SU-DHL-6 (cell line): ENCODE data around the gene TBC1D5.

Experiments used
- H2AFZ ChIP-seq: fragments of 200-600 bp; sonication (generic); 2 replicates; pipeline ENCODE4 v1.6.1; 2014; ENCODE audit warnings: low read depth, mild to moderate bottlenecking, moderate library complexity, mixed read lengths, antibody characterized with exemption, low read length; ENCODE audit not compliant: severe bottlenecking
- H3F3A ChIP-seq: fragments of 200-600 bp; shearing (Covaris generic); 2 replicates; pipeline ENCODE4 v1.6.0; 2016; ENCODE audit warnings: antibody characterized with exemption, mild to moderate bottlenecking; ENCODE audit not compliant: insufficient read depth
- H3K27ac ChIP-seq: fragments of 200-600 bp; sonication (generic); 2 replicates; pipeline ENCODE4 v1.5.1; 2016; ENCODE audit warnings: low read depth, mild to moderate bottlenecking, low read length, moderate library complexity, mixed read lengths
- H3K27me3 ChIP-seq: fragments of 200-600 bp; sonication (generic), shearing (Covaris generic); 2 replicates; pipeline ENCODE4 v1.6.0; 2014; ENCODE audit warnings: mild to moderate bottlenecking, low read length
- H3K36me3 ChIP-seq: fragments of 200-600 bp; sonication (generic); 2 replicates; pipeline ENCODE4 v1.6.1; 2014; ENCODE audit warnings: mild to moderate bottlenecking, low read length, mixed read lengths
- H3K4me2 ChIP-seq: fragments of 300-600, 200-600 bp; shearing (Covaris generic), sonication (generic); 2 replicates; pipeline ENCODE4 v1.6.0; 2014; ENCODE audit warnings: low read length, low read depth, mild to moderate bottlenecking; ENCODE audit not compliant: poor library complexity, severe bottlenecking
- H3K4me3 ChIP-seq: fragments of 200-600 bp; sonication (generic); 2 replicates; pipeline ENCODE4 v1.5.1; 2014; ENCODE audit warnings: antibody characterized with exemption, low read length, mild to moderate bottlenecking, mixed read lengths; ENCODE audit not compliant: insufficient read depth, poor library complexity, severe bottlenecking
- H3K79me2 ChIP-seq: fragments of 200-600 bp; sonication (generic); 2 replicates; pipeline ENCODE4 v1.6.1; 2014; ENCODE audit warnings: mild to moderate bottlenecking, low read length, moderate library complexity; ENCODE audit not compliant: insufficient read depth
- H3K9ac ChIP-seq: fragments of 200-600 bp; sonication (generic); 2 replicates; pipeline ENCODE4 v1.7.0; 2014; ENCODE audit warnings: mild to moderate bottlenecking, low read length
- H3K9me2 ChIP-seq: fragments of 200-600 bp; sonication (generic); replicated peaks from 2 replicates; pipeline ENCODE4 v1.6.1; 2014; ENCODE audit warnings: low read length; ENCODE audit not compliant: insufficient read depth
- H3K9me3 ChIP-seq: fragments of 200-600 bp; sonication (generic); 2 replicates; pipeline ENCODE4 v1.6.1; 2014; ENCODE audit warnings: low read length, mixed read lengths; ENCODE audit not compliant: insufficient read depth
- H4K20me1 ChIP-seq: fragments of 200-600 bp; sonication (generic); 2 replicates; pipeline ENCODE4 v1.6.1; 2014; ENCODE audit warnings: low read depth, mild to moderate bottlenecking, antibody characterized with exemption, low read length, moderate library complexity, mixed read lengths
- EZH2phosphoT487 ChIP-seq: fragments of 200-600 bp; sonication (generic), shearing (Covaris generic); conservative IDR thresholded peaks from 2 replicates; pipeline ENCODE4 v1.6.1; 2018; ENCODE audit warnings: mild to moderate bottlenecking, antibody characterized with exemption, low read length, moderate library complexity, mixed read lengths
- TF ChIP-seq, protein P1 (sequence below): fragments of 200-600 bp; sonication (generic); IDR thresholded peaks from one replicate; pipeline ENCODE4 v1.5.1; 2017; ENCODE audit warnings: antibody characterized with exemption, mild to moderate bottlenecking, low read length, moderate library complexity; ENCODE audit not compliant: insufficient read depth, poor library complexity, severe bottlenecking

Gene TBC1D5

DNA sequence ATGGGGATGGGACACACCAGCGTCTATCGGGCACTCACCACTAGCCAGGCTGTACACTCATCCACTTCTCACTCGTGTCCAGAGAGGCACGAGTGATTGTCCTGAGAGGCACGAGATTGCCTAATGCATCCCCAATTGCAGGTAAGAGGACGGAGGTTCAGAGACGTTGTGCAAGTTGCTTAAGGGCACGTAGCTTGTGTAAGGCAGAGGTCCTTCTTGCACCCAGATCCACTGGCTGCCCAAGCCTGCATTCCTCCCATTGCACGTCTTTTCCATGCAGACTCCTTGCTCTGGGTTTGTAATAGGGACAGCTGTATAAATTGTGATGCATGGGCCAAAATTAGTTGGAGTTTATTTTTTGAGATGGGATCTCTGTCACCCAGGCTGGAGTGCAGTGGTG is 593.4 kb downstream of the TBC1D5 start:
- Histone ChIP-seq H3K4me2 (no peak overlapping the region), H3K36me3 (no peaks in the 10 kb centered on the region), H3K9ac (no peak overlapping the region), H3K79me2 (no peaks in the 10 kb centered on the region), H4K20me1 (no peaks in the 10 kb centered on the region), H3K27ac (no peak overlapping the region), H3K9me2 (no peaks in the 10 kb centered on the region), H2AFZ (no peak overlapping the region), H3K9me3 (no peaks in the 10 kb centered on the region), H3K27me3 (no peaks in the 10 kb centered on the region), H3K4me3 (no peak overlapping the region), H3F3A (no peaks in the 10 kb centered on the region)
- TF ChIP-seq, protein P1, sequence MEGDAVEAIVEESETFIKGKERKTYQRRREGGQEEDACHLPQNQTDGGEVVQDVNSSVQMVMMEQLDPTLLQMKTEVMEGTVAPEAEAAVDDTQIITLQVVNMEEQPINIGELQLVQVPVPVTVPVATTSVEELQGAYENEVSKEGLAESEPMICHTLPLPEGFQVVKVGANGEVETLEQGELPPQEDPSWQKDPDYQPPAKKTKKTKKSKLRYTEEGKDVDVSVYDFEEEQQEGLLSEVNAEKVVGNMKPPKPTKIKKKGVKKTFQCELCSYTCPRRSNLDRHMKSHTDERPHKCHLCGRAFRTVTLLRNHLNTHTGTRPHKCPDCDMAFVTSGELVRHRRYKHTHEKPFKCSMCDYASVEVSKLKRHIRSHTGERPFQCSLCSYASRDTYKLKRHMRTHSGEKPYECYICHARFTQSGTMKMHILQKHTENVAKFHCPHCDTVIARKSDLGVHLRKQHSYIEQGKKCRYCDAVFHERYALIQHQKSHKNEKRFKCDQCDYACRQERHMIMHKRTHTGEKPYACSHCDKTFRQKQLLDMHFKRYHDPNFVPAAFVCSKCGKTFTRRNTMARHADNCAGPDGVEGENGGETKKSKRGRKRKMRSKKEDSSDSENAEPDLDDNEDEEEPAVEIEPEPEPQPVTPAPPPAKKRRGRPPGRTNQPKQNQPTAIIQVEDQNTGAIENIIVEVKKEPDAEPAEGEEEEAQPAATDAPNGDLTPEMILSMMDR, result no peak
- TF ChIP-seq EZH2phosphoT487, result no peak

DNA sequence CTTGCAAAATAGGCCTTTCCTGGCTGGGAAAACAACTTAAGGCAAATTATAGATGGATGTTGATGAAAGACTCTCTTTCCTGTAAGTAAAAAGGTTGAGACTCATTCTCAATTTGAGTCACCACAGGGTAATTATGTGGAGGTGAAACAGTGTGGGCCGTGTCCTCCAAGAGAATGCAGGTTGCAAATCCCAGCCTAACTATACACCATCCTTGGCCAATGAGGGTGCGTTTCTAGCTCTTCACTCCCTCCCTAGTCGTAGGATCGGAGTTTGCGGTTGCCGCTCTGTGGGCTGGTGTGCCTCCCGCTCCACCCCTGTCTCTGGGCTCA is 597.8 kb downstream of the TBC1D5 start:
- no peak overlapping the region for H2AFZ ChIP-seq
- H3K9me2 ChIP-seq, result no peaks in the 10 kb centered on the region
- TF ChIP-seq EZH2phosphoT487, result no peak
- TF ChIP-seq, protein P1, result no peak
- H3F3A ChIP-seq, result no peaks in the 10 kb centered on the region
- no peaks in the 10 kb centered on the region for H3K36me3 ChIP-seq
- no peaks in the 10 kb centered on the region for H4K20me1 ChIP-seq
- H3K79me2 ChIP-seq, result no peaks in the 10 kb centered on the region
- H3K9me3 ChIP-seq, result no peaks in the 10 kb centered on the region
- no peak overlapping the region for H3K9ac ChIP-seq
- no peak overlapping the region for H3K4me2 ChIP-seq
- H3K27ac ChIP-seq, result no peak overlapping the region
- H3K4me3 ChIP-seq, result no peak overlapping the region
- no peaks in the 10 kb centered on the region for H3K27me3 ChIP-seq

DNA sequence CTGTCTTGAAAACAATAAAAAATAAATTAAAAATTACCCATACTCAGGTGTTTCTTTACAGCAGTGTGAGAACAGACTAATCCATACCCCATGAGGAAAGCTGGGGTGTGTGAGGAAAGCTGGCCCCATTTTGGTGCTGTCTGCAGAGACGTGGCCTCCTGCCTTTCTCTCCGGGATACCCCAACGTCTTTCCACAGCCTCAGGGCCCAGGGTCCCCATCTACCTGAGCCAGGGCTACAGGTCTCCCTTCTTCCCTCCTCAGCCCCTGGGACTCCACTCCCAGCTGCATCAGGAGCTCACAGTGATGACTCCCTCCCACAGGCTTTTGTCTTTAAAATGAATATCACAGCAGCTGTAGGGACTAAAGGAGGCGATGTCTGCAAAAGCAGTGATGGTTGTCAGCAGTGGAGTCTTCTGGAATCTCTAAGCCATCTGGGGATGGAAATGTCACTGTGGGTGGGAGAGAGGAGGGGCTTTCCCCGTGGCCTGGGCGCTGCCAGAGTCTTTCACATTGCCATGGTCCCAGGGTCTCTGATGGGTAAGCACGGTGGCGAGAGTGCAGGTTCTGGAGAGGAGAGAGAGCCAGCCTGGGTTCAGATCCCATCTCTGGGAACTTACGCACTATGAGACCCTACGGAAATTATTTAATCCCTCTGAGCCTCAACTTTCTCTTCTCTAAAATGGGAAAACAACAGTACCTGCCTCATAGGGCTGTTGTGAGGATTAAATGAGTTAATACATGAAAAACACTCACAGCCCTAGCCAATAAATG is 598.4 kb downstream of the TBC1D5 start:
- H3K79me2 ChIP-seq, result no peaks in the 10 kb centered on the region
- no peaks in the 10 kb centered on the region for H3K9me3 ChIP-seq
- TF ChIP-seq, protein P1, result no peak
- TF ChIP-seq EZH2phosphoT487, result no peak
- no peaks in the 10 kb centered on the region for H3K9me2 ChIP-seq
- no peaks in the 10 kb centered on the region for H3F3A ChIP-seq
- no peak overlapping the region for H3K4me3 ChIP-seq
- no peaks in the 10 kb centered on the region for H3K27me3 ChIP-seq
- no peak overlapping the region for H3K9ac ChIP-seq
- no peak overlapping the region for H2AFZ ChIP-seq
- no peak overlapping the region for H3K27ac ChIP-seq
- no peaks in the 10 kb centered on the region for H4K20me1 ChIP-seq
- no peak overlapping the region for H3K4me2 ChIP-seq
- no peaks in the 10 kb centered on the region for H3K36me3 ChIP-seq
